ENCODE results near the gene DPPA2. TPM values are rescaled to one million over a fixed set of nuclear protein-coding genes. Genes with fewer than 3 reads are reported as not detected.

Gene DPPA2, protein sequence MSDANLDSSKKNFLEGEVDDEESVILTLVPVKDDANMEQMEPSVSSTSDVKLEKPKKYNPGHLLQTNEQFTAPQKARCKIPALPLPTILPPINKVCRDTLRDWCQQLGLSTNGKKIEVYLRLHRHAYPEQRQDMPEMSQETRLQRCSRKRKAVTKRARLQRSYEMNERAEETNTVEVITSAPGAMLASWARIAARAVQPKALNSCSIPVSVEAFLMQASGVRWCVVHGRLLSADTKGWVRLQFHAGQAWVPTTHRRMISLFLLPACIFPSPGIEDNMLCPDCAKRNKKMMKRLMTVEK
- total RNA-seq (2021) (not detected in 2 replicates), Bru-seq, nascent RNA (not detected), BruChase-seq, experiment 1, labeled RNA remaining after a 2-hour chase (not detected), BruChase-seq, experiment 2, labeled RNA remaining after a 6-hour chase (not detected)
- long read RNA-seq, result 0 reads

DNA sequence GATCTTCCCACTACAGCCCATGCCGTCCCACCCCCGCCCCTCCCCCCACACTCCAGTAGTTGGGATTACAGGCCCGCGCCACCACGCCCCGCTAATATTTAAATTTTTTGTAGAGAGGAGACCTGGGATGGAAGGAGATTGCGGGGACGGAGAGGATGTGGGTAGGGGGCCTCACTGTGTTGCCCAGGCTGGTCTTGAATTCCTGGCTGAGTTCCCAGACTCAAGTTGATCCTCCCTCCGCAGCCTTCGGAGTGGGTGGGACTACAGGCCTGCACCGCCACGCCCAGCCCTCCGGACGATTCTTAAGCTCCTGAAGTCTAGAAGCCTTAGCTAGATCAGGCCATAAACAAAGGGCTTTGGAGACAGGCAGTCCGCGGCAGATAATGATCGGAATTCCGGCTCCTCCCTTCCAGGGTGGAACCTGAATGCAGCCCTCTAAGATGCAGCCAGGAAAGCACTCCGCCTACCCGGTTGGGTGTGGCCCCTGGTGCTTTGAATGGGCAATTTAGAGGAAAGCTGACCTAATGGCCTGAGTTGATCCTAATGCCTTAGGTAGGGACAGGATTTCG is at the start of gene DPPA2:
Gene DPPA2, minus strand, starts transcription at position 356 of the 569 bp plus-strand sequence. CDS start 1,975 bp downstream, outside the sequence.
- CTCF ChIA-PET, result no interaction called here
- H3K4me2 ChIP-seq, result no peak within 1 kb of the TSS

DNA sequence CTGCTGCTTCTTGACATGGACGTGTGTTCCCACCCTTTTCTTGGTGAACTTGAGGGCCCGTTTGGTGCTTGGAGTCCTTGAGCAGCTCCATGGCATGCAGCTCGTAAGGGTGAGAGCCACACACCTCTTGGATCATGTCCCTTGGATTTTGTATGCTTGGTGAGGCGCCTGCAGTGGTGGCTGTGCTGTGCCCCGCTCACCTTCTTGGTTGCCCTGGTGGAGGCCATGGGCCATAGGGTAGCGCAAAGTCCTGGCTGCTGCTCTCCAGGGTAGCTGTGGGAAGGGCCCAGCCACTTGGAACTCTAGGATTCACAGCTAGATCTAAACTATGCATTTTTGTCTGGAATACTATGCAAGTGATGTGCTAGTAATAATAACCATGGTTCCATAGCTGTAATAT is 47.8 kb upstream of the DPPA2 start:
- no peaks in the 10 kb centered on the region for H3K79me2 ChIP-seq (ENCODE audit: low read depth)
- TF ChIP-seq EZH2 (IDR thresholded peaks at IDR 0.05; ENCODE audit: low read depth), result no peak
- no peak for TF ChIP-seq CTCF (conservative IDR thresholded peaks at IDR 0.05)
- H3K4me2 ChIP-seq, result no peak overlapping the region
- H2AFZ ChIP-seq, result no peak overlapping the region
- ChIA-PET POLR2A (ENCODE audit: unreplicated experiment) (no interaction called here), CTCF (no interaction called here)
- no peaks in the 10 kb centered on the region for H3K4me1 ChIP-seq (replicated peaks; ENCODE audit: insufficient read depth)
- no TSS peak for BruUV-seq (replicated peaks)
- H3K36me3 ChIP-seq (ENCODE audit: low read depth), result no peaks in the 10 kb centered on the region
- H3K9me2 ChIP-seq (ENCODE audit: insufficient read depth), result no peaks in the 10 kb centered on the region; the same call in 1 of the 2 replicates
- H3K27ac ChIP-seq, result no peak overlapping the region
- intact Hi-C loops (cut with micrococcal nuclease; ENCODE audit: unreplicated experiment), result no loop called here
- no peaks in the 10 kb centered on the region for H4K20me1 ChIP-seq (ENCODE audit: insufficient read depth)
- H3K27me3 ChIP-seq (ENCODE audit: insufficient read depth, low read depth), result no peaks in the 10 kb centered on the region
- no peaks in the 10 kb centered on the region for H3K9me3 ChIP-seq (ENCODE audit: insufficient read depth, low read depth)
- no peaks in the 10 kb centered on the region for H3F3A ChIP-seq (ENCODE audit: insufficient read depth, low read depth)
- no peak overlapping the region for H3K4me3 ChIP-seq
- DNase-seq, result no peak

More for the DNA sequence above, at the start of gene DPPA2:
- Histone ChIP-seq H3K27me3 (ENCODE audit: insufficient read depth, low read depth) (no peaks in the 10 kb centered on the region), H3K9me2 (ENCODE audit: insufficient read depth) (no peaks in the 10 kb centered on the region), H3K9me3 (ENCODE audit: insufficient read depth, low read depth) (no peaks in the 10 kb centered on the region; the same call in 1 of the 2 replicates), H3K79me2 (ENCODE audit: low read depth) (no peaks in the 10 kb centered on the region), H3K36me3 (ENCODE audit: low read depth) (no peaks in the 10 kb centered on the region), H2AFZ (0 out of 2 replicates have a peak within 1 kb of the TSS, but pooled peaks have one; percentile 59), H3F3A (ENCODE audit: insufficient read depth, low read depth) (no peaks in the 10 kb centered on the region), H4K20me1 (ENCODE audit: insufficient read depth) (no peaks in the 10 kb centered on the region), H3K4me1 (replicated peaks; ENCODE audit: insufficient read depth) (no peaks in the 10 kb centered on the region), H3K4me3 (no peak within 1 kb of the TSS), H3K27ac (no peak within 1 kb of the TSS)
- BruUV-seq (replicated peaks), result no TSS peak
- no peak for DNase-seq
- TF ChIP-seq EZH2 (IDR thresholded peaks at IDR 0.05; ENCODE audit: low read depth), result no peak
- no peak for TF ChIP-seq CTCF (conservative IDR thresholded peaks at IDR 0.05)
- POLR2A ChIA-PET (ENCODE audit: unreplicated experiment), result no interaction called here
- intact Hi-C loops (cut with micrococcal nuclease; ENCODE audit: unreplicated experiment), result no loop called here

- no peak overlapping the region for H3K27ac ChIP-seq
- CTCF ChIA-PET, result no interaction called here
Observed at GRCh38 chr3:109363634-109364033, 47.3 kb upstream of the DPPA2 start.

More at GRCh38 chr3:109363634-109364033, 47.3 kb upstream of the DPPA2 start:
- BruUV-seq (replicated peaks), result no TSS peak
- Histone ChIP-seq H3K4me2 (no peak overlapping the region), H3K79me2 (ENCODE audit: low read depth) (no peaks in the 10 kb centered on the region), H4K20me1 (ENCODE audit: insufficient read depth) (no peaks in the 10 kb centered on the region), H3K9me2 (ENCODE audit: insufficient read depth) (no peaks in the 10 kb centered on the region), H2AFZ (no peak overlapping the region), H3K36me3 (ENCODE audit: low read depth) (no peaks in the 10 kb centered on the region), H3K9me3 (ENCODE audit: insufficient read depth, low read depth) (no peaks in the 10 kb centered on the region), H3K4me3 (no peak overlapping the region), H3K27me3 (ENCODE audit: insufficient read depth, low read depth) (no peaks in the 10 kb centered on the region), H3F3A (ENCODE audit: insufficient read depth, low read depth) (no peaks in the 10 kb centered on the region), H3K4me1 (replicated peaks; ENCODE audit: insufficient read depth) (no peaks in the 10 kb centered on the region)
- POLR2A ChIA-PET (ENCODE audit: unreplicated experiment), result no interaction called here
- intact Hi-C loops (cut with micrococcal nuclease; ENCODE audit: unreplicated experiment), result no loop called here
- no peak for DNase-seq
- TF ChIP-seq EZH2 (IDR thresholded peaks at IDR 0.05; ENCODE audit: low read depth), result no peak
- TF ChIP-seq CTCF (conservative IDR thresholded peaks at IDR 0.05), result no peak

Data from PC-9 (cell line).